Activated T-helper 1 cell treated with Interleukin-2 at 50 U/mL for 16 hours (primary cell): ENCODE measurements around the gene S100A14.
"Not testable (repeated sequence)": the region's sequence is repeated elsewhere in the genome, so short reads cannot be mapped to it uniquely, and the experiment has no call there.

Experiments
- DNase-seq: peaks from one replicate; pipeline ENCODE4 v3.0.0-alpha.2; 2020; ENCODE audit warnings: low read depth

The S100A14 gene

GRCh38 chr1:153616144-153616916, at the start of gene S100A14:
Gene S100A14 (minus strand): TSS chr1:153616325. CDS start chr1:153615858, 467 bp downstream.
- no peak for DNase-seq

- DNase-seq = no peak
These were observed 47.1 kb upstream of the S100A14 start for GRCh38 chr1:153663211-153663610.

GRCh38 chr1:153662269-153662668, 46.1 kb upstream of the S100A14 start:
- no peak for DNase-seq

GRCh38 chr1:153661111-153661708, 45.1 kb upstream of the S100A14 start:
- no peak for DNase-seq

- no peak for DNase-seq
These were observed 43.5 kb upstream of the S100A14 start for GRCh38 chr1:153659656-153660055.

GRCh38 chr1:153659175-153659534, 43.0 kb upstream of the S100A14 start:
- DNase-seq = no peak

- DNase-seq = peak; percentile 83
These were observed 42.5 kb upstream of the S100A14 start, which contains the start of gene SNAPIN for GRCh38 chr1:153658400-153659174. Gene SNAPIN (plus strand): TSS chr1:153658703. CDS start chr1:153658744, 41 bp downstream.

GRCh38 chr1:153655333-153655732, 39.2 kb upstream of the S100A14 start:
- no peak for DNase-seq

- no peak for DNase-seq
These were observed 36.8 kb upstream of the S100A14 start for GRCh38 chr1:153652805-153653500.

- DNase-seq = no peak
These were observed 35.6 kb upstream of the S100A14 start for GRCh38 chr1:153651771-153652170.

GRCh38 chr1:153649863-153650235, 33.7 kb upstream of the S100A14 start:
- DNase-seq = no peak

- no peak for DNase-seq
These were observed 33.2 kb upstream of the S100A14 start for GRCh38 chr1:153649137-153649862.

GRCh38 chr1:153648000-153648643, 32.0 kb upstream of the S100A14 start:
- DNase-seq = no peak

GRCh38 chr1:153647346-153647714, 31.2 kb upstream of the S100A14 start:
- DNase-seq = no peak

- no peak for DNase-seq
These were observed 30.7 kb upstream of the S100A14 start for GRCh38 chr1:153646672-153647345.

- no peak for DNase-seq
These were observed 27.7 kb upstream of the S100A14 start for GRCh38 chr1:153643816-153644215.

- no peak for DNase-seq
These were observed 27.0 kb upstream of the S100A14 start for GRCh38 chr1:153643100-153643499.

GRCh38 chr1:153642161-153642560, 26.0 kb upstream of the S100A14 start:
- no peak for DNase-seq

GRCh38 chr1:153640861-153641260, 24.7 kb upstream of the S100A14 start:
- DNase-seq = no peak

- DNase-seq = not testable (repeated sequence)
These were observed 24.1 kb upstream of the S100A14 start for GRCh38 chr1:153640213-153640612.

- DNase-seq = no peak
These were observed 23.2 kb upstream of the S100A14 start for GRCh38 chr1:153639280-153639679.
